A673 (cell line): ENCODE measurements around the gene ZNF408. TPM values are rescaled to one million over a fixed set of nuclear protein-coding genes. Genes with fewer than 3 reads are reported as not detected.

ENCODE experiments used
- BruUV-seq: library from RNA; stranded (reverse); fragments of 400-500 nt; replicated peaks from 2 replicates; lab custom pipeline; 2021; lab: Mats Ljungman, UMichigan
- CTCF ChIA-PET: fragments of 300-600 bp; sonication (Branson Sonifier 250); formaldehyde crosslinking; loops from one replicate; lab custom pipeline; 2022; ENCODE audit warnings: antibody characterized with exemption; lab: Charles Lee
- POLR2A ChIA-PET: fragments of 300-600 bp; sonication (Branson Sonifier 250); formaldehyde crosslinking; loops from one replicate; lab custom pipeline; 2022; ENCODE audit warnings: antibody characterized with exemption; ENCODE audit not compliant: low non-redundant PET; lab: Charles Lee
- DNase-seq: peaks from one replicate; pipeline ENCODE4 v3.0.0-alpha.2; 2015; ENCODE audit warnings: low spot score
- H3K27ac ChIP-seq: fragments of 200-600 bp; sonication (generic); 2 replicates; pipeline ENCODE4 v1.5.1; 2016; ENCODE audit warnings: mixed run types, low read depth, mild to moderate bottlenecking, mixed read lengths, antibody characterized with exemption, low read length; ENCODE audit not compliant: poor library complexity, severe bottlenecking
- H3K27me3 ChIP-seq: fragments of 200-600 bp; sonication (generic); replicated peaks from 2 replicates; pipeline ENCODE4 v1.6.1; 2017; ENCODE audit warnings: mixed run types, low read depth, mild to moderate bottlenecking, mixed read lengths, antibody characterized with exemption, low read length; ENCODE audit not compliant: insufficient read depth, poor library complexity
- H3K36me3 ChIP-seq: fragments of 200-600 bp; sonication (generic); 2 replicates; pipeline ENCODE4 v1.6.1; 2016; ENCODE audit warnings: mixed run types, mild to moderate bottlenecking, mixed read lengths, antibody characterized with exemption, low read length; ENCODE audit not compliant: insufficient read depth, poor library complexity, severe bottlenecking
- H3K4me1 ChIP-seq: fragments of 200-600 bp; sonication (generic); 2 replicates; pipeline ENCODE4 v1.6.1; 2017; ENCODE audit warnings: mixed run types, mild to moderate bottlenecking, mixed read lengths, antibody characterized with exemption, low read length; ENCODE audit not compliant: insufficient read depth, poor library complexity, severe bottlenecking
- H3K4me3 ChIP-seq: fragments of 200-600 bp; sonication (generic); 2 replicates; pipeline ENCODE4 v1.5.1; 2016; ENCODE audit warnings: low read depth, mixed run types, mild to moderate bottlenecking, mixed read lengths, low read length; ENCODE audit not compliant: poor library complexity, severe bottlenecking
- H3K9me3 ChIP-seq: fragments of 200-600 bp; sonication (generic); 2 replicates; pipeline ENCODE4 v1.6.1; 2016; ENCODE audit warnings: mixed run types, low read depth, mild to moderate bottlenecking, mixed read lengths, antibody characterized with exemption, low read length; ENCODE audit not compliant: poor library complexity, severe bottlenecking
- EZH2 ChIP-seq: fragments of 200-600 bp; sonication (generic); IDR thresholded peaks from 2 replicates; pipeline ENCODE4 v1.6.1; 2017; ENCODE audit warnings: borderline replicate concordance, low read depth, mild to moderate bottlenecking, mixed read lengths, antibody characterized with exemption, low read length; ENCODE audit not compliant: poor library complexity, severe bottlenecking
- intact Hi-C: fragments of 100-400 bp; cut with micrococcal nuclease; formaldehyde crosslinking; loops from one replicate; pipeline ENCODE4 v1.10.0; 2022; ENCODE audit not compliant: unreplicated experiment
- total RNA-seq: library from RNA; stranded (reverse); gene quantifications from 2 replicates; pipeline ENCODE4 v1.2.3, GENCODE V29; 2021
- TF ChIP-seq, protein P1 (sequence below): fragments of 300-800, 200-600 bp; sonication (generic); conservative IDR thresholded peaks from 2 replicates; pipeline ENCODE4 v1.5.1; 2017; ENCODE audit warnings: low read depth, mild to moderate bottlenecking, antibody characterized with exemption, low read length, moderate library complexity, mixed read lengths

ZNF408 gene
- total RNA-seq, 1 experiment from 2014 or later, result 40.1 TPM

DNA sequence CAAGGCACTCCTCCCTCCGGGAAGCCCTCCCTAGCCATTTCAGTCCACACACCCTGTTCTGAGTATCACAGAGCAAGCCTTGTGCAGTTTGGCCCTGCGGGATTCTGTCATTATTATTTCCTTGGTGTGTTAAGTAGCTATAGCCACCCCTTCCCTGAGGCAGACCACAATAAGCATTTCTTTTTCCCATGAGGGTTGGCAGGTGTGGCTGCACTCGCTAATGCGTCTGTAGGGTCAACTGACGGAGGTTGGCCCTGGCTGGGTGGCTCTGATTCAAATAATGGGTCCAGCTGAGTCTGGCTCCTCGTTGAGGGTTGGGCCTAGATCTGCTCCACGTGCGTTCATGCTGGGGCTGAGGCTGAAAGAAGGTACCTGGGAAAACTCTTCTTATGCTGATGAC, 23.3 kb downstream of the ZNF408 start:
- ChIA-PET POLR2A (interaction anchor here (0.6 kb wide), 1 partner anchor 826 kb away, joined by 3 read pairs; no protein-coding TSS in a partner anchor), CTCF (no interaction called here)
- Histone ChIP-seq H3K4me3 (no peak overlapping the region), H3K4me1 (no peaks in the 10 kb centered on the region), H3K36me3 (no peaks in the 10 kb centered on the region), H3K27me3 (no peaks in the 10 kb centered on the region), H3K9me3 (no peaks in the 10 kb centered on the region), H3K27ac (no peak overlapping the region)
- no peak for DNase-seq
- TF ChIP-seq, protein P1, sequence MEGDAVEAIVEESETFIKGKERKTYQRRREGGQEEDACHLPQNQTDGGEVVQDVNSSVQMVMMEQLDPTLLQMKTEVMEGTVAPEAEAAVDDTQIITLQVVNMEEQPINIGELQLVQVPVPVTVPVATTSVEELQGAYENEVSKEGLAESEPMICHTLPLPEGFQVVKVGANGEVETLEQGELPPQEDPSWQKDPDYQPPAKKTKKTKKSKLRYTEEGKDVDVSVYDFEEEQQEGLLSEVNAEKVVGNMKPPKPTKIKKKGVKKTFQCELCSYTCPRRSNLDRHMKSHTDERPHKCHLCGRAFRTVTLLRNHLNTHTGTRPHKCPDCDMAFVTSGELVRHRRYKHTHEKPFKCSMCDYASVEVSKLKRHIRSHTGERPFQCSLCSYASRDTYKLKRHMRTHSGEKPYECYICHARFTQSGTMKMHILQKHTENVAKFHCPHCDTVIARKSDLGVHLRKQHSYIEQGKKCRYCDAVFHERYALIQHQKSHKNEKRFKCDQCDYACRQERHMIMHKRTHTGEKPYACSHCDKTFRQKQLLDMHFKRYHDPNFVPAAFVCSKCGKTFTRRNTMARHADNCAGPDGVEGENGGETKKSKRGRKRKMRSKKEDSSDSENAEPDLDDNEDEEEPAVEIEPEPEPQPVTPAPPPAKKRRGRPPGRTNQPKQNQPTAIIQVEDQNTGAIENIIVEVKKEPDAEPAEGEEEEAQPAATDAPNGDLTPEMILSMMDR, result no peak
- intact Hi-C loops, result loop anchor here (10.0 kb wide), 1 partner anchor 339 kb away; the partner anchor contains the start of gene MDK
- BruUV-seq, result no TSS peak

DNA sequence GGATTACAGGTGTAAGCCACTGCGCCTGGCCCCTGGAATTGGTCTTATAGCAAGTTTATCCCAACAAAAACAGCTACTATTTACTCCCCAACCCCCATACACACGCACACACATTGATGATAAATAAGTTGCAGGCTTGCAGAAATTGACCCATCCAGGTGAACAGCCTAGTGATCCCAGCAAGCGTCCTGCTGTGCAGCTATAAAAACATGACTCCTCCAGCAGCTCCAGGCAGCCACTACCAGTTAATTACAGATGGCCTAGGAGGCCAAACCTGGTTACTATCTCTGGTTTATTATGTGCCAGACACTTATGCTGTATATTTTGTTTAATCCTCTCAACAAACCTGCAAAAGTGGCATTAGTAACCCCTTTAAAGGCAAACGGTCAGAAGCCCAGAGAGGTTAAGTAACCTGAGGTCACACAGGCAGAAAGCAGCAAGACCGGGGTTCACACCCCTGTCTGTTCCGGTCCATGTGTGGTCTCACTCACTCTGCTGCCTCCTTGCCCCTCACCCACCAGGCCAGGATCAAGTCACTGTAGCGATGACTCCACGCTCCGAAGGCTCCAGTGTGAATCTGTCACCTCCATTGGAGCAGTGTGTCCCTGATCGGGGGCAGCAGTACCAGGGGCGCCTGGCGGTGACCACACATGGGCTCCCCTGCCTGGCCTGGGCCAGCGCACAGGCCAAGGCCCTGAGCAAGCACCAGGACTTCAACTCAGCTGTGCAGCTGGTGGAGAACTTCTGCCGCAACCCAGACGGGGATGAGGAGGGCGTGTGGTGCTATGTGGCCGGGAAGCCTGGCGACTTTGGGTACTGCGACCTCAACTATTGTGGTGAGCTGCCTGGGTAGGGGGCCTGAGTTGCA, 24.7 kb downstream of the ZNF408 start:
- Histone ChIP-seq H3K9me3 (no peaks in the 10 kb centered on the region), H3K4me3 (no peak overlapping the region), H3K27me3 (no peaks in the 10 kb centered on the region), H3K27ac (no peak overlapping the region), H3K36me3 (no peaks in the 10 kb centered on the region), H3K4me1 (no peaks in the 10 kb centered on the region)
- BruUV-seq, result no TSS peak
- intact Hi-C loops, result loop anchor here (10.0 kb wide), 1 partner anchor 341 kb away; the partner anchor contains the start of gene MDK
- ChIA-PET CTCF (interaction anchor here (0.7 kb wide), 1 partner anchor 448 kb away, joined by 6 read pairs; the partner anchor contains the start of gene CREB3L1), POLR2A (no interaction called here)
- TF ChIP-seq, protein P1, result no peak
- no peak for TF ChIP-seq EZH2
- DNase-seq, result no peak

DNA sequence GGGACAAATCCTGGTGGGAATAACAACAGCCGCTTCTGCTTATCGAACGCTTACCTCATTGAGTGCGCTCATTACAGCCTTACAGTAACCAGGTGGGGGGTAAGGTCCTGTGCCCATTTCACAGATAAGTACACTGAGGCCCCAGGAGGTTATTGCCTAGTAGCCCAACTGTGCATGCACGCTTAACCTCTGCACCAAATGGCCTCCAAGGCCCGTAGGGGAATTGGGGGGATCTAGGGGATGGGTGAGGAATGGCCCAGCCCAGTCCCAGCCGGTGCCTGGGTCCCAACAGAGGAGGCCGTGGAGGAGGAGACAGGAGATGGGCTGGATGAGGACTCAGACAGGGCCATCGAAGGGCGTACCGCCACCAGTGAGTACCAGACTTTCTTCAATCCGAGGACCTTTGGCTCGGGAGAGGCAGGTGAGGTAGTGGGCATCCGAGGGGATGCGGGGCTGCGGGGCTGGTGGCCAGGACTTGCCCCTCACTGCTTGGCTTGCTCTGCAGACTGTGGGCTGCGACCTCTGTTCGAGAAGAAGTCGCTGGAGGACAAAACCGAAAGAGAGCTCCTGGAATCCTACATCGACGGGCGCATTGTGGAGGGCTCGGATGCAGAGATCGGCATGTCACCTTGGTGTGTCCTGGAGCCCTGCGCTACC, 25.5 kb downstream of the ZNF408 start:
- Histone ChIP-seq H3K27me3 (no peaks in the 10 kb centered on the region), H3K4me3 (no peak overlapping the region), H3K4me1 (no peaks in the 10 kb centered on the region), H3K36me3 (no peaks in the 10 kb centered on the region), H3K27ac (no peak overlapping the region), H3K9me3 (no peaks in the 10 kb centered on the region)
- BruUV-seq, result no TSS peak
- POLR2A ChIA-PET, result no interaction called here
- CTCF ChIA-PET, result no interaction called here
- TF ChIP-seq, protein P1, result no peak
- no peak for TF ChIP-seq EZH2
- intact Hi-C loops, result loop anchor here (10.0 kb wide), 1 partner anchor 342 kb away; the partner anchor contains the start of gene MDK
- no peak for DNase-seq
